GM18951 (cell line): ENCODE measurements around the gene CD99L2.

Experiments used
- POLR2A ChIP-seq: IDR thresholded peaks from 4 replicates; pipeline ENCODE4 v1.6.1; 2011; ENCODE audit warnings: mild to moderate bottlenecking; ENCODE audit not compliant: insufficient read length, insufficient read depth; ENCODE audit errors: extremely low read depth
- in situ Hi-C: fragments of 300-500 bp; cut with MboI; formaldehyde crosslinking; loops from one replicate; pipeline ENCODE4 v1.12.0; 2022; ENCODE audit warnings: low sequenced_read_pairs, mixed read lengths, inconsistent platforms; ENCODE audit not compliant: unreplicated experiment

The CD99L2 gene

DNA sequence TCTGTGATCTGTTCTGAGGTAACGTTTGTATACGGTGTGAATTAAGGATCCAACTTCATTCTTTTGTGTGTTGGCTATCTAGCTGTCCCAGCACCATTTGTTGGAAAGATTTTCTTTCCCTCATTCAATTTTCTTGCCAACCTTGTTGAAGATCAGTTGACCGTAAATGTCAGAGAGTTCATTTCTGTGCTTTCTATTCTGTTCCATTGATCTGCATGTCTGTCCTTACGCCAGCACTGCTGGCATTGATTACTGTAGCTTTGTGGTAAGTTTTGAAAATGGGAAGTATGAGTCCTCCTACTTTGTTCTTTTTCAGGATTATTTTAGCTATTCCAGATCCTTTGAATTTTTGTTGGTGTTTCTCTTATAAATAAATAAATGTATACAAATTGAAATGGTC lies 144.5 kb downstream of the CD99L2 start:
- in situ Hi-C loops: loop anchor here (25.0 kb wide), 1 partner anchor 233 kb away; the partner anchor contains the start of gene HMGB3
- TF ChIP-seq POLR2A: no peak

DNA sequence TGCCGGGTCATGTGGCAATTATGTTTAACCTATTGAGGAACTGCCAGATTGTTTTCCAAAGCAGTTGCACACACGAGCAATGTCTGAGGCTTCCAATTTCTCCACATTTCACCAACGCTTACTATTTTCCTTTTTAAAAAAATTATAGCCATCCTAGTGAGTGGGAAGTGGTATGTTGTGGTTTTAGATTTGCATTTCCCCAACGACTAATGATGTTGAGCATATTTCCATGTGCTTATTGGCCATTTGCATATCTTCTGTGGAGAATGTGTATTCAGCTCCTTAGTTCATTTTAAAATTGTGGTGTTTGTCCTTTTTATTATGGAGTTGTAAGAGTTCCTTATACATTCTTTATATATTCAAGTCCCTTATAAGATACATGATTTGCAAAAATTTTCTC lies 145.1 kb downstream of the CD99L2 start:
- TF ChIP-seq POLR2A: no peak
- in situ Hi-C loops: loop anchor here (25.0 kb wide), 1 partner anchor 234 kb away; the partner anchor contains the start of gene HMGB3

DNA sequence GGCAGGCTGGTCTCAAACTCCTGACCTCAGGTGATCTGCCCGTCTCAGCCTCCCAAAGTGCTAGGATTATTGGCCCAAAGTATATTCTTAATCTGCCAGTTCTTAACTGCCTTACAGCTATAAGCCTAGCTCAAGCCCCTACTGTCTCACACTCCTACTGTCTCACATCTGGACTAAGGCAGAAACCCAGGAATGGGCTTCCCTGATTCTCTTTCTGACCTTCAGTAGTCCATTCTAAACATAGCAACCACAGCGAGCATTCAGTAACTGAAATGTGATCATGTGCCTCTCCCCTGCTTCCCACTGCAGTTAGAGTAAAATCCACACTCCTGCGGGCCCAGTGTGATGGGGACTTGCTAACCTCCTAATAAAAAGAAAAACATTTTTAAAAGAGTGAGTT lies 146.3 kb downstream of the CD99L2 start:
- in situ Hi-C loops: loop anchor here (25.0 kb wide), 1 partner anchor 235 kb away; the partner anchor contains the start of gene HMGB3
- TF ChIP-seq POLR2A: no peak

DNA sequence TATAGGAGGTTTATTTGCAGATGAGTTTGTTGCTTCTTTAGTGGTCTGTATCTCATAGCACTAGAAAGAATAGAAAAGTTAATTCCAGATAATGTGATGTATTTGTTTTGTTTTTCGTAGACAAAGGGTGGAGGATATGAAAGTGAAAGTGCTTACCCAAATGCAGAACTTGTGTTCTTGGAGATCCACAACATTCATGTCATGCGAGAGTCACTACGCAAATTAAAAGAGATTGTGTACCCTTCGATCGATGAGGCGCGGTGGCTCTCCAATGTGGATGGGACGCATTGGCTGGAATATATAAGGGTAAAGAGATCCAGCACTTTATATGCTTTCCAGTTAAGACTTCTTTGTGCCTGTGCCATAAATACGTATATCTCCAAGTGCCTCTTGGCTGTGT lies 162.0 kb downstream of the CD99L2 start:
- in situ Hi-C loops: no loop called here
- TF ChIP-seq POLR2A: no peak

DNA sequence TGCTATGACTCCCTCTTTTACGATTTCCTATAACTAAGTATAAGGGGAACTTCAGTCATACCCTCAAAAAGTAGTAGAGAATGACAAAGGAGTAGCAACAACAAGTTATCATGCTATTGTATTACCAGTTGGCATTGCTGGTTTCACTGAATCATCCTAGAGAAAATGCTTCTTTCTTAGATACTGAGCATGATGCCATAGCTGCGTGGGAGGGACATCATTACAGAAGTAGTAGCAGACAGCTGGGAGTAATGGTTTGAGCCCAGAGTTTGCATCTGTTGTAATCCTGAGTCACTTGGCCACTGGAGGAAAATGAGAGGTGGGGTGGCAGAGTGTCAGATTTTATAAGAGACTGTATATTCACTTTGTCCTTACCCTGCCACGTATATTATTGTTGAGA lies 166.7 kb downstream of the CD99L2 start:
- in situ Hi-C loops: no loop called here
- TF ChIP-seq POLR2A: no peak

DNA sequence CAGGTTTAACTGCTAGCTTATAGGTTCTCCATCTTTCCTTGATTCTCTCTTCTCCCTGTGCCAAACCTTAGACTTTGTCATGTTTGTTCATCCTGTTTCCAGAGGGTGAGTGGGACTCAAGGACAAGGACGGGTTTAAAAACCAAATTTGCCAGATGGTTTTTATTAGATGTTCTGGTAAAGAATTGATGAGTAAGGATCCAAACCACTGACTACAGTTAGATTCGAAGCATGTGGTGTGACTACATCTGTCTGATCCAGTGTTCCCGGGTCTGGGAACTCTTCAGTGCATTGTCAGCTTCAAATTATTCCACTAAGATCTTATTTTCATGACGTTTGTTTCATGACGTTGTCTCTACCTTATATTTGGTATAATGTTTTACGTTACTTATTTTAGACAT lies 167.7 kb downstream of the CD99L2 start:
- no peak for TF ChIP-seq POLR2A
- in situ Hi-C loops: no loop called here

DNA sequence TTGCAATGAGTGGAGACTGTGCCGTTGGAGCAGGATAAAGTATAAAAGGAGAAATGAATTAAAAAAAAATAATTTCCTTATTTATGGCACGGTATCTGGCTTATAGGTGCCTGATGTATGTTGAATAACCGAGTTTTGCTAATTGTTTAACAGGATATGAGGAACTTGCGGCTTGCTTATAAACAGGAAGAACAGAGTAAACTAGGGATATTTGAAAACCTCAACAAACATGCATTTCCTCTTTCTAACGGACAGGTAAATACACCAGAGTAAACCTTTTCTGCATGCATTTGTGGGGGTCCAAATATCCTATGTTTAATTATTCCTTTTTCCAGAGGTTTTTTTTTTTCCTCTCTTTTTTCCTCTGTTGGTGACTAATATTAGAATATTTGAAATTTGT lies 168.5 kb downstream of the CD99L2 start:
- TF ChIP-seq POLR2A: no peak
- in situ Hi-C loops: no loop called here

DNA sequence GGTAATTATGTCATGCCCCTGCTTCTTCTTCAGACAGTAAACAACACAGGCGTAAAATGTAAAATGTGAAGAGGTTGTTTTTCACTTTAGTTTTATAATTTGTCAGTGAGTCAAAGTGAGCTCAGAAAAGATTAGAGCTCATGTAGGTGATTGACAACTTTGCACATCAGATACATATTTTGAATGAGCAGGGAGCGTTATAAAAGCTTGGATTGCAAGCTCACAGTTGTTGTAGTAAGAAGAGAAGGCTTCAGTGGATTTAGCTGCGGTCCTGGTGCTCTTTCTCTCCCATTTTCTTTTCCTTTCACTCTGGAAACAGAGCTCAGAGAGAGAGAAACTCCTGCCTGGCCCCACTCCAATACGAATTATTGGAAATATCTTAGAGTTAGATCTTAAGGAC lies 178.8 kb downstream of the CD99L2 start:
- no peak for TF ChIP-seq POLR2A
- in situ Hi-C loops: loop anchor here (25.0 kb wide), 1 partner anchor 757 kb away; no protein-coding TSS in a partner anchor
